ENCODE results near the gene MYL9.
A peak's percentile ranks its signal among the peaks of the same experiment; 100 is the strongest.

MYL9 gene

GRCh38 chr20:36542516-36543183 lies 1.3 kb downstream of the MYL9 start:
- Histone ChIP-seq H3K9ac (ENCODE audit: low read length in 2 of 2) (peak overlapping the region; percentile 99), H3K27ac (ENCODE audit: low read length) (peak overlapping the region; percentile 100), H3K4me3 (ENCODE audit: low read length in 2 of 2) (peak overlapping the region; percentile 90 to 97), H3K27me3 (ENCODE audit: control insufficient read depth in 1 of 2, insufficient read depth in 2 of 2, low read length in 2 of 2) (no peaks in the 10 kb centered on the region), H3K4me1 (ENCODE audit: control insufficient read depth, insufficient read depth, low read length) (peaks cover 71% of the 10 kb centered on the region), H3K9me3 (ENCODE audit: control insufficient read depth in 2 of 2, low read length in 2 of 2) (no peaks in the 10 kb centered on the region), H3K36me3 (ENCODE audit: control insufficient read depth in 2 of 2, insufficient read depth in 2 of 2, low read length in 2 of 2) (peaks cover 32 to 35% of the 10 kb centered on the region in 2 donors)

GRCh38 chr20:36543184-36544133 lies 2.1 kb downstream of the MYL9 start:
- Histone ChIP-seq H3K4me3 (ENCODE audit: low read length in 2 of 2) (peak overlapping the region; percentile 90 to 97), H3K9me3 (ENCODE audit: control insufficient read depth in 2 of 2, low read length in 2 of 2) (no peaks in the 10 kb centered on the region), H3K27me3 (ENCODE audit: control insufficient read depth in 1 of 2, insufficient read depth in 2 of 2, low read length in 2 of 2) (no peaks in the 10 kb centered on the region), H3K4me1 (ENCODE audit: control insufficient read depth, insufficient read depth, low read length) (peaks cover 75% of the 10 kb centered on the region), H3K36me3 (ENCODE audit: control insufficient read depth in 2 of 2, insufficient read depth in 2 of 2, low read length in 2 of 2) (peaks cover 38 to 41% of the 10 kb centered on the region in 2 donors), H3K9ac (ENCODE audit: low read length in 2 of 2) (peak overlapping the region; percentile 99), H3K27ac (ENCODE audit: low read length) (peak overlapping the region; percentile 100)

- Histone ChIP-seq H3K36me3 (ENCODE audit: control insufficient read depth in 2 of 2, insufficient read depth in 2 of 2, low read length in 2 of 2) (peaks cover 43 to 48% of the 10 kb centered on the region in 2 donors), H3K4me1 (ENCODE audit: control insufficient read depth, insufficient read depth, low read length) (peaks cover 78% of the 10 kb centered on the region), H3K4me3 (ENCODE audit: low read length in 2 of 2) (peak overlapping the region; percentile 90 to 97), H3K27ac (ENCODE audit: low read length) (peak overlapping the region; percentile 100), H3K27me3 (ENCODE audit: control insufficient read depth in 1 of 2, insufficient read depth in 2 of 2, low read length in 2 of 2) (no peaks in the 10 kb centered on the region), H3K9me3 (ENCODE audit: control insufficient read depth in 2 of 2, low read length in 2 of 2) (no peaks in the 10 kb centered on the region), H3K9ac (ENCODE audit: low read length in 2 of 2) (peak overlapping the region; percentile 99)
Measured at GRCh38 chr20:36544134-36545018, 3.1 kb downstream of the MYL9 start.

GRCh38 chr20:36546111-36546736 lies 4.9 kb downstream of the MYL9 start:
- H3K4me3 ChIP-seq (ENCODE audit: low read length in 2 of 2): peak overlapping the region; percentile 54 to 97
- peaks cover 81% of the 10 kb centered on the region for H3K4me1 ChIP-seq (ENCODE audit: control insufficient read depth, insufficient read depth, low read length)
- no peaks in the 10 kb centered on the region for H3K9me3 ChIP-seq (ENCODE audit: control insufficient read depth in 2 of 2, low read length in 2 of 2)
- H3K9ac ChIP-seq (ENCODE audit: low read length in 2 of 2): peak overlapping the region in 1 of 2 donors; percentile 21
- peaks cover 46 to 48% of the 10 kb centered on the region in 2 donors for H3K36me3 ChIP-seq (ENCODE audit: control insufficient read depth in 2 of 2, insufficient read depth in 2 of 2, low read length in 2 of 2)
- peak overlapping the region; percentile 100 for H3K27ac ChIP-seq (ENCODE audit: low read length)
- no peaks in the 10 kb centered on the region for H3K27me3 ChIP-seq (ENCODE audit: control insufficient read depth in 1 of 2, insufficient read depth in 2 of 2, low read length in 2 of 2)

GRCh38 chr20:36547186-36548005 lies 6.1 kb downstream of the MYL9 start:
- no peaks in the 10 kb centered on the region for H3K9me3 ChIP-seq (ENCODE audit: control insufficient read depth in 2 of 2, low read length in 2 of 2)
- H3K4me3 ChIP-seq (ENCODE audit: low read length in 2 of 2): peak overlapping the region in 1 of 2 donors; percentile 47
- peaks cover 79% of the 10 kb centered on the region for H3K4me1 ChIP-seq (ENCODE audit: control insufficient read depth, insufficient read depth, low read length)
- H3K9ac ChIP-seq (ENCODE audit: low read length in 2 of 2): no peak overlapping the region
- H3K27me3 ChIP-seq (ENCODE audit: control insufficient read depth in 1 of 2, insufficient read depth in 2 of 2, low read length in 2 of 2): no peaks in the 10 kb centered on the region
- H3K27ac ChIP-seq (ENCODE audit: low read length): peak overlapping the region; percentile 100
- H3K36me3 ChIP-seq (ENCODE audit: control insufficient read depth in 2 of 2, insufficient read depth in 2 of 2, low read length in 2 of 2): peaks cover 44 to 46% of the 10 kb centered on the region in 2 donors

GRCh38 chr20:36548006-36548315 lies 6.6 kb downstream of the MYL9 start:
- peaks cover 42 to 43% of the 10 kb centered on the region in 2 donors for H3K36me3 ChIP-seq (ENCODE audit: control insufficient read depth in 2 of 2, insufficient read depth in 2 of 2, low read length in 2 of 2)
- H3K27me3 ChIP-seq (ENCODE audit: control insufficient read depth in 1 of 2, insufficient read depth in 2 of 2, low read length in 2 of 2): no peaks in the 10 kb centered on the region
- peak overlapping the region; percentile 100 for H3K27ac ChIP-seq (ENCODE audit: low read length)
- no peaks in the 10 kb centered on the region for H3K9me3 ChIP-seq (ENCODE audit: control insufficient read depth in 2 of 2, low read length in 2 of 2)
- no peak overlapping the region for H3K9ac ChIP-seq (ENCODE audit: low read length in 2 of 2)
- H3K4me1 ChIP-seq (ENCODE audit: control insufficient read depth, insufficient read depth, low read length): peaks cover 73% of the 10 kb centered on the region
- peak overlapping the region in 1 of 2 donors; percentile 22 for H3K4me3 ChIP-seq (ENCODE audit: low read length in 2 of 2)

- Histone ChIP-seq H3K9me3 (ENCODE audit: control insufficient read depth in 2 of 2, low read length in 2 of 2) (no peaks in the 10 kb centered on the region), H3K9ac (ENCODE audit: low read length in 2 of 2) (no peak overlapping the region), H3K4me3 (ENCODE audit: low read length in 2 of 2) (no peak overlapping the region), H3K4me1 (ENCODE audit: control insufficient read depth, insufficient read depth, low read length) (peaks cover 63% of the 10 kb centered on the region), H3K27ac (ENCODE audit: low read length) (peak overlapping the region; percentile 100), H3K36me3 (ENCODE audit: control insufficient read depth in 2 of 2, insufficient read depth in 2 of 2, low read length in 2 of 2) (peaks cover 34 to 37% of the 10 kb centered on the region in 2 donors), H3K27me3 (ENCODE audit: control insufficient read depth in 1 of 2, insufficient read depth in 2 of 2, low read length in 2 of 2) (no peaks in the 10 kb centered on the region)
Measured at GRCh38 chr20:36548704-36549627, 7.6 kb downstream of the MYL9 start.

GRCh38 chr20:36549628-36549941 lies 8.3 kb downstream of the MYL9 start:
- no peaks in the 10 kb centered on the region for H3K27me3 ChIP-seq (ENCODE audit: control insufficient read depth in 1 of 2, insufficient read depth in 2 of 2, low read length in 2 of 2)
- peaks cover 58% of the 10 kb centered on the region for H3K4me1 ChIP-seq (ENCODE audit: control insufficient read depth, insufficient read depth, low read length)
- H3K36me3 ChIP-seq (ENCODE audit: control insufficient read depth in 2 of 2, insufficient read depth in 2 of 2, low read length in 2 of 2): peaks cover 34 to 36% of the 10 kb centered on the region in 2 donors
- no peaks in the 10 kb centered on the region for H3K9me3 ChIP-seq (ENCODE audit: control insufficient read depth in 2 of 2, low read length in 2 of 2)
- H3K27ac ChIP-seq (ENCODE audit: low read length): peak overlapping the region; percentile 77
- peak overlapping the region in 1 of 2 donors; percentile 21 for H3K9ac ChIP-seq (ENCODE audit: low read length in 2 of 2)
- no peak overlapping the region for H3K4me3 ChIP-seq (ENCODE audit: low read length in 2 of 2)
